ENCODE results near the gene PPIL1.

GRCh38 chr6:36834576-36835341, 39.8 kb downstream of the PPIL1 start:
- TF ChIP-seq CBFB (CRISPR knock-in tag; IDR thresholded peaks at IDR 0.05; ENCODE audit: low read depth) (no peak), CREM (CRISPR knock-in tag; IDR thresholded peaks at IDR 0.05) (no peak), SP1 (CRISPR knock-in tag; conservative IDR thresholded peaks at IDR 0.05) (no peak), ATF2 (CRISPR knock-in tag; IDR thresholded peaks at IDR 0.05; ENCODE audit: borderline replicate concordance, low read depth) (no peak), NR2C2 (CRISPR knock-in tag; IDR thresholded peaks at IDR 0.05) (no peak), PREB (CRISPR knock-in tag; IDR thresholded peaks at IDR 0.05; ENCODE audit: borderline replicate concordance) (no peak), ZNF219 (CRISPR knock-in tag; IDR thresholded peaks at IDR 0.05; ENCODE audit: borderline replicate concordance) (no peak), NR3C1 (CRISPR knock-in tag; conservative IDR thresholded peaks at IDR 0.05; ENCODE audit: low read depth) (no peak), HMGXB4 (CRISPR knock-in tag; IDR thresholded peaks at IDR 0.05) (no peak), ATF3 (CRISPR knock-in tag; conservative IDR thresholded peaks at IDR 0.05) (no peak)
- TF ChIP-seq, protein P1, sequence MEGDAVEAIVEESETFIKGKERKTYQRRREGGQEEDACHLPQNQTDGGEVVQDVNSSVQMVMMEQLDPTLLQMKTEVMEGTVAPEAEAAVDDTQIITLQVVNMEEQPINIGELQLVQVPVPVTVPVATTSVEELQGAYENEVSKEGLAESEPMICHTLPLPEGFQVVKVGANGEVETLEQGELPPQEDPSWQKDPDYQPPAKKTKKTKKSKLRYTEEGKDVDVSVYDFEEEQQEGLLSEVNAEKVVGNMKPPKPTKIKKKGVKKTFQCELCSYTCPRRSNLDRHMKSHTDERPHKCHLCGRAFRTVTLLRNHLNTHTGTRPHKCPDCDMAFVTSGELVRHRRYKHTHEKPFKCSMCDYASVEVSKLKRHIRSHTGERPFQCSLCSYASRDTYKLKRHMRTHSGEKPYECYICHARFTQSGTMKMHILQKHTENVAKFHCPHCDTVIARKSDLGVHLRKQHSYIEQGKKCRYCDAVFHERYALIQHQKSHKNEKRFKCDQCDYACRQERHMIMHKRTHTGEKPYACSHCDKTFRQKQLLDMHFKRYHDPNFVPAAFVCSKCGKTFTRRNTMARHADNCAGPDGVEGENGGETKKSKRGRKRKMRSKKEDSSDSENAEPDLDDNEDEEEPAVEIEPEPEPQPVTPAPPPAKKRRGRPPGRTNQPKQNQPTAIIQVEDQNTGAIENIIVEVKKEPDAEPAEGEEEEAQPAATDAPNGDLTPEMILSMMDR (IDR thresholded peaks at IDR 0.05), result no peak
- TF ChIP-seq, protein P2, sequence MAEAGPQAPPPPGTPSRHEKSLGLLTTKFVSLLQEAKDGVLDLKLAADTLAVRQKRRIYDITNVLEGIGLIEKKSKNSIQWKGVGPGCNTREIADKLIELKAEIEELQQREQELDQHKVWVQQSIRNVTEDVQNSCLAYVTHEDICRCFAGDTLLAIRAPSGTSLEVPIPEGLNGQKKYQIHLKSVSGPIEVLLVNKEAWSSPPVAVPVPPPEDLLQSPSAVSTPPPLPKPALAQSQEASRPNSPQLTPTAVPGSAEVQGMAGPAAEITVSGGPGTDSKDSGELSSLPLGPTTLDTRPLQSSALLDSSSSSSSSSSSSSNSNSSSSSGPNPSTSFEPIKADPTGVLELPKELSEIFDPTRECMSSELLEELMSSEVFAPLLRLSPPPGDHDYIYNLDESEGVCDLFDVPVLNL (CRISPR knock-in tag; IDR thresholded peaks at IDR 0.05; ENCODE audit: borderline replicate concordance, low read depth), result no peak
- TF ChIP-seq, protein P3, sequence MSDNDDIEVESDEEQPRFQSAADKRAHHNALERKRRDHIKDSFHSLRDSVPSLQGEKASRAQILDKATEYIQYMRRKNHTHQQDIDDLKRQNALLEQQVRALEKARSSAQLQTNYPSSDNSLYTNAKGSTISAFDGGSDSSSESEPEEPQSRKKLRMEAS (CRISPR knock-in tag; IDR thresholded peaks at IDR 0.05), result no peak
